Memory B cell (primary cell): Measurements from ENCODE around the gene ZNF579.

ENCODE experiments used
- ATAC-seq: fragments of 150-1000 bp; cut with Tn5 transposase; 2 replicates; pipeline ENCODE4 v1.10.0; 2021; ENCODE audit warnings: low read depth, mild to moderate bottlenecking, moderate library complexity
- DNase-seq, 2 donors: peaks; one replicate each; pipeline ENCODE4 v3.0.0; 2022; ENCODE audit warnings: low spot score in 2 of 2
- H3K27ac Mint-ChIP-seq: one replicate; pipeline ENCODE4 v1.8.0; 2022; ENCODE audit warnings: mild to moderate bottlenecking, moderate library complexity, mixed read lengths
- H3K27me3 Mint-ChIP-seq: one replicate; pipeline ENCODE4 v1.8.0; 2022; ENCODE audit warnings: mixed read lengths
- H3K36me3 Mint-ChIP-seq: one replicate; pipeline ENCODE4 v1.8.0; 2022; ENCODE audit warnings: mild to moderate bottlenecking, mixed read lengths
- H3K4me1 Mint-ChIP-seq: one replicate; pipeline ENCODE4 v1.8.0; 2022; ENCODE audit warnings: mixed read lengths
- H3K4me3 Mint-ChIP-seq: one replicate; pipeline ENCODE4 v1.8.0; 2022; ENCODE audit warnings: mild to moderate bottlenecking, moderate library complexity, mixed read lengths
- H3K9me3 Mint-ChIP-seq: one replicate; pipeline ENCODE4 v1.8.0; 2022; ENCODE audit warnings: mixed read lengths

Gene ZNF579

DNA sequence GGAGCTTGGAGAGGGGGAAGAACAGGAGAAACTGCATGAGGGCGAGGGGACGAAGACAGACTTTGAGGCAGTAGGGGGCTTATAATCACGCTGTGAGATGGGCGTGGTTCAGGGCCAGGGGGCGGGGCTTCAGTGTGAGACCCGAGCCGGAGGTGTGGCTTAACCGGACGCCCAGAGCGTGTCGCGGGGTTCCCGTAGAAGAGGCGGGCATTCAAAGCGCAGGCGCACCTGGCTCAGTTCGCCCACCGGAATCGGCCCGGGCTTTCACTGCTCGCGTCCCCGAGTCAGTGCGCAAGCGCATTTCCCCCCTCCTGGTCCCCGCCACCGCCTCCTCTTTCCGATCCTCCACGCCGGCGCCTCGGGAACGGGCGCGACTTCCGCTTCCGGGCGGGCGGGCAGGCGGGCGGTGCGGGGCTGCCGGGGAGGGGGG, 24.6 kb upstream of the ZNF579 start:
- peak overlapping the region; percentile 86 for H3K27ac Mint-ChIP-seq
- peaks cover 15% of the 10 kb centered on the region for H3K36me3 Mint-ChIP-seq
- peak; percentile 78 for ATAC-seq
- peaks cover 33% of the 10 kb centered on the region for H3K4me1 Mint-ChIP-seq
- H3K4me3 Mint-ChIP-seq, result peak overlapping the region; percentile 86
- DNase-seq, result peak; percentile 91 to 94
- peaks cover 2% of the 10 kb centered on the region for H3K9me3 Mint-ChIP-seq
- no peaks in the 10 kb centered on the region for H3K27me3 Mint-ChIP-seq

DNA sequence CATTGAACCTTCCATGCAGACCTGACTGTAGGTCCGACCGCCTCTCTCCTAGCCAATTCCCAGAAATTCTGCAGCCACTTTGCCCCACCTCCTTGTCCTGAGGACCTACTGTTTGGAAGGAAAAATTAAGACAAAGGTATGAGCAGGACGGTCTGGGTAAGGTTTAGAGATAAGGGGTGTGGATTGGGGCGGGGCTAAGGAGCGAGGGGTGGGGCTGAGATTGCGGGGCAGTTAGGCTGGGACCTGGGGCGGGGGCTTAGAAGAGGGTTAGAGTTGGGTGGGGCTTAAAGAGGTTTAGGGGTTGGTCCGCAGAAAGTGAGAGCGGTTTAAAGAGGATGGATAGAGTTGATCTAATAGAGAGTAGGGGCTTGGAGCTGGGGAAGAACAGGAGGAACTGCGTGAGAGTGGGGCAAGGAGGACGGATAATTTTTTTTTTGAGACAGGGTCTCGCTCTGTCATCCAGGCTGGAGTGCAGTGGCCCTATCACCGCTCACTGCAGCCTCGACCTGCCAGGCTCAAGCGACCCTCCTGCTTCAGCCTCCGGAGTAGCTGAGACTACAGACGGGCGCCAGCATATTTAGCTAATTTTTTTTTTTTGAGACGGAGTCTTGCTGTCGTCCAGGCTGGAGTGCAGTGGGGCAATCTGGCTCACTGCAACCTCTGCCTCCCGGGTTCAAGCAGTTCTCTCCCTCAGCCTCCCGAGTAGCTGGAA, 23.1 kb upstream of the ZNF579 start:
- ATAC-seq (no peak), DNase-seq (no peak)
- peak overlapping the region; percentile 60 for H3K4me3 Mint-ChIP-seq
- H3K27ac Mint-ChIP-seq, result no peak overlapping the region
- H3K9me3 Mint-ChIP-seq, result peaks cover 2% of the 10 kb centered on the region
- peaks cover 8% of the 10 kb centered on the region for H3K36me3 Mint-ChIP-seq
- peaks cover 31% of the 10 kb centered on the region for H3K4me1 Mint-ChIP-seq
- H3K27me3 Mint-ChIP-seq, result no peaks in the 10 kb centered on the region

DNA sequence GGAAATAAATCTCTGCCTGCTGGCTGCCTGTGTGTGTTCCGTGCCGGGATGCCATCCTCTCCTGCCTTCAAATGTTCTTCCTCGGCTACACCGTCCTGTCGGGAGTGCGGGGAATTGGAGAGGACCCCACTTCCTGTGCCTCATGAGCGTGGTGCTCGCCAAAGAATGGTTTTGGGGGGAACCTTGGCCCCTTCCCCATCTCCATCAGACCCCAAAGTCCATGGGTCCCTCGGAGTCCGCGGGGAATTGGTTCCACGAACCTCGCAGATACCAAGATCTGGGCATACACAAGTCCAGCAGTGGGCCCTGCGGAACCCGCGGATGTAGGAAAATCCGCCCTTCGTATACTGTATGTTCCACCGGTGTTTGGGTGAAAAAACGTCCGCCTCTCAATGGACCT, 22.5 kb upstream of the ZNF579 start:
- Mint-ChIP-seq H3K9me3 (peaks cover 4% of the 10 kb centered on the region), H3K4me3 (peak overlapping the region; percentile 60), H3K4me1 (peaks cover 32% of the 10 kb centered on the region), H3K27ac (no peak overlapping the region), H3K27me3 (no peaks in the 10 kb centered on the region), H3K36me3 (peaks cover 12% of the 10 kb centered on the region)
- DNase-seq (no peak), ATAC-seq (no peak)

DNA sequence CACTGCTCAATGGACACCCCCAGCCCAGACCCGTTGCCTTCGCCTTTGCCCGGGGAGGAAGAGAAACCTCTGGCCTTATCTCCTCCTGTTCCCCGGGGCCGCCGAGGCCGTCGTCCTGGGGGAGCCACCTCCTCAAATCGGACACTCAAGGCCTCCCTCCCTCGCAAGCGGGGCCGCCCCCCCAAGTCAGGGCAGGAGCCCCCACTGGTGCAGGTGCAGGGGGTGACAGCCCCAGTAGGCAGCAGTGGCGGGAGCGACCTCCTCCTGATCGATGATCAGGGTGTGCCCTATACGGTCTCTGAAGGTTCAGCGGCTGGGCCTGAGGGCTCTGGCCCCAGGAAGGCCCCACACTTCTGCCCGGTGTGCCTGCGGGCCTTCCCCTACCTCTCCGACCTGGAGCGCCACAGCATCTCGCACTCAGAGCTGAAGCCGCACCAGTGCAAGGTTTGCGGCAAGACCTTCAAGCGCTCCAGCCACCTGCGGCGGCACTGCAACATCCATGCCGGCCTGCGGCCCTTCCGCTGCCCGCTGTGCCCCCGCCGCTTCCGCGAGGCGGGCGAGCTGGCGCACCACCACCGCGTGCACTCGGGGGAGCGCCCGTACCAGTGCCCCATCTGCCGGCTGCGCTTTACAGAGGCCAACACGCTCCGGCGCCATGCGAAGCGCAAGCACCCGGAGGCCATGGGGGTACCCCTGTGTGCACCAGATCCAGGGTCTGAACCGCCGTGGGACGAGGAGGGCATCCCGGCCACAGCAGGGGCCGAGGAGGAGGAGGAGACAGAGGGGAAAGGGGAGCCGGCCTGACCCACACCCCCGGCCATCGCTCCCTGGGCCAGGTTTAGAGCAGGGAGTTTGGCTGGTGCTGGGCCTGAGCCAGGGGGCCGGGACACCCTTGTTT, 21.7 kb upstream of the ZNF579 start:
- Mint-ChIP-seq H3K36me3 (peaks cover 12% of the 10 kb centered on the region), H3K4me3 (peak overlapping the region; percentile 85), H3K4me1 (peaks cover 30% of the 10 kb centered on the region), H3K9me3 (peaks cover 6% of the 10 kb centered on the region), H3K27me3 (no peaks in the 10 kb centered on the region), H3K27ac (no peak overlapping the region)
- no peak for DNase-seq
- ATAC-seq, result no peak

DNA sequence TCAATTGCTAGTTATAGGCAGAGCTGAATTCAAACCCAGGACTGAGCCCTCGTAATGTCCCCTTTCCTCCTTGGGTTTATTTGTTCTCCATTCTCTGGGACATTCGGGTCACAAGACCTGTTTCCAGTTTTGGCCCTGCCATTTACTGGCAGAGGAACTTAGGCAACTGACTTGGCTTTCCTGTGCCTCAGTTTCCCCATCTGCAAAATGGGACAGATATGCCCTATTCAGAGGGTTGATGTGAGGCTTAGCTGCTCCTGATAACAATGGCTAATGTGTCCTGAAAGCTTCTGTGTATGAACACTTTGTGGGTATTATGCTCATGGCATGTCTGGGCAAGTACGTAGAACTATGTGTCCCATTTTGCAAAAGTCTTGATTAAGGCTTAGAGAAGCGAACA, 20.4 kb upstream of the ZNF579 start:
- Mint-ChIP-seq H3K9me3 (peaks cover 6% of the 10 kb centered on the region), H3K27me3 (no peaks in the 10 kb centered on the region), H3K27ac (peak overlapping the region; percentile 58), H3K36me3 (peaks cover 19% of the 10 kb centered on the region), H3K4me1 (peaks cover 25% of the 10 kb centered on the region), H3K4me3 (peak overlapping the region; percentile 85)
- no peak for ATAC-seq
- DNase-seq, result no peak

DNA sequence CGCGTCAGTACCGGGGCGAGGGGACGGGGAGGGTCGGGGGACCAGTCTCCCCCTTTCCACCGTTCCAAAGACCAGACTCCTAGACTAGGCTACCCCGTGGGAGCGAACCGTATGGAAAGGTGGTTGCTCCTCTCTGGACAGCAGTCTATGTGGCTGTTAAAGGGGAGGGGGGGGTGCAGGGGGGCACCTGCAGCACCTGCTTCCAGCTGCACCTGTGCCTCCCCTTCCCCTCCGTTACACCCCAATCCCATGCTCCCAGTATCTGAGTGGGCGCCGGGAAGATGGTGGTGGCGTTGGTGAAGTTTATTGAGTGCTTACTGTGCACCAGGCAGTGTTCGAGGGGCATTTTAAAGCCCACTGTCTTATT, 20.0 kb upstream of the ZNF579 start:
- Mint-ChIP-seq H3K4me1 (peaks cover 22% of the 10 kb centered on the region), H3K9me3 (peaks cover 8% of the 10 kb centered on the region), H3K36me3 (peaks cover 24% of the 10 kb centered on the region), H3K4me3 (peak overlapping the region; percentile 85), H3K27me3 (no peaks in the 10 kb centered on the region), H3K27ac (no peak overlapping the region)
- no peak for ATAC-seq
- DNase-seq, result no peak

DNA sequence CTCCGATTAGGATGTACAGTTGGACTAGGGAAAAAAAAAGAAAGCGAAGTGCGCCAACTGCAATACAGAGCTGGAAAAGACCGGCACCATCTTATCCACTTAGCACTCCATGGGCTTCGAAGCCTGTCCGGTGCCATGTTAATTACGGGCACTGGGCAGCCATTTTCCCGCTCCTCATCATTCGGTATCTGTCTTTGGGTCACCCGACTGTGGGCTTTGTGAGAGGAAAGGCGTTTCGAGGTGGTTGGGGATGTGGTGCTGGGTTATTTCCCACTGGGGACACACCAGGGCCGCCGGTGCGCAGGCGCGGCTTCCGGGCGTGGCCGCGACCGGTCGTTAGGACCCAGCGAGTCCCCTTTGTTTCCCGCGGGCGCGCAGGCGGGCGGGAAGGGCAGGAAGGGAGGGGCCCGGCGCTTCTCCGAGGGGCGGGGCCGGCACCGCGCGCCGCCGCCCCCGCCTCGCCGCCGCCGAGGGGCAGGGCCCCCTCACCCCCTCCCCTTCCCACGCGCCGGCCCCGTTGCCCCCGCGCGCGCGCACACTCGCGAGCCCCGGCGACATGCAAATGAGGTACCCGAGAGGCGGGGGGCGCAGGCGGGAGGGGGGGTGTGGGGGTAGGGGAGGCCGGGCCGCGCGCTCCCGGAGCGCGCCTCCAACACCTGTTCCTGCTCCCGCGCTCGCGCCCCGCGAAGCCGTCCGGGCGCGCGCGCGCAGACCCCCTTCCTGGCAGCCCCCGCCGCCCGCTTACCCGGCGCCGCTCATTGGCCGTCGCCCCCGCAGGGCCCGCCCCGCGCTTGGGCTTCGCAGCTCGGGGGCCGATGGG, 19.4 kb upstream of the ZNF579 start, which contains the start of gene ZNF524:
ZNF524 (plus strand) TSS at position 447 of the 820 bp plus-strand sequence. CDS start 1,825 bp downstream, outside the sequence.
- H3K36me3 Mint-ChIP-seq, result peaks cover 30% of the 10 kb centered on the region
- peaks cover 22% of the 10 kb centered on the region for H3K4me1 Mint-ChIP-seq
- ATAC-seq (peak; percentile 61), DNase-seq (peak; percentile 77 to 91)
- peak within 1 kb of the TSS; percentile 98 for H3K4me3 Mint-ChIP-seq
- peaks cover 8% of the 10 kb centered on the region for H3K9me3 Mint-ChIP-seq
- peak within 1 kb of the TSS; percentile 97 for H3K27ac Mint-ChIP-seq
- H3K27me3 Mint-ChIP-seq, result no peaks in the 10 kb centered on the region

DNA sequence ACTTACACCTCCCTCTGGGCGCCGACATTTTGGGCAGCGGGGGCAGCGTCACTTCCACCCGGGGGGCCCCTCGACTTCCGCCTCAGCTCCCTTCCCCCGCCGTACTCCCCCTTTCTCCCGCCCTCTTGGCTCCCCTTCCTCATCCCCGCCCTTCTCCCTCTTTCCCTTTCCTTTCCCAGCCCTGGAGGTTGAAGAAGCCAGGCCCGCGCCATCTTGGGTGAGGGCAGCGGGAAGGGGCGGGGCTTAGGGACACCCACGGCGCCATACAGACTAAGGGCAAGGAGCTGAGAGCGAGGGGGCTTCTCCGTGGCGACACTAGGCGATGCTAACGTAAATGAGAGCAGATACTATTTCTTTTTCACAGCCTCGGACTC, 18.8 kb upstream of the ZNF579 start, which contains the start of gene FIZ1:
FIZ1 (minus strand) TSS at position 50 of the 374 bp plus-strand sequence. CDS start 1,652 bp downstream, outside the sequence.
- Mint-ChIP-seq H3K9me3 (peaks cover 8% of the 10 kb centered on the region), H3K36me3 (peaks cover 34% of the 10 kb centered on the region), H3K4me1 (peaks cover 18% of the 10 kb centered on the region), H3K27ac (peak within 1 kb of the TSS; percentile 97), H3K4me3 (peak within 1 kb of the TSS; percentile 98), H3K27me3 (no peaks in the 10 kb centered on the region)
- DNase-seq, result peak in 1 of 2 donors; percentile 92
- ATAC-seq, result peak; percentile 67

DNA sequence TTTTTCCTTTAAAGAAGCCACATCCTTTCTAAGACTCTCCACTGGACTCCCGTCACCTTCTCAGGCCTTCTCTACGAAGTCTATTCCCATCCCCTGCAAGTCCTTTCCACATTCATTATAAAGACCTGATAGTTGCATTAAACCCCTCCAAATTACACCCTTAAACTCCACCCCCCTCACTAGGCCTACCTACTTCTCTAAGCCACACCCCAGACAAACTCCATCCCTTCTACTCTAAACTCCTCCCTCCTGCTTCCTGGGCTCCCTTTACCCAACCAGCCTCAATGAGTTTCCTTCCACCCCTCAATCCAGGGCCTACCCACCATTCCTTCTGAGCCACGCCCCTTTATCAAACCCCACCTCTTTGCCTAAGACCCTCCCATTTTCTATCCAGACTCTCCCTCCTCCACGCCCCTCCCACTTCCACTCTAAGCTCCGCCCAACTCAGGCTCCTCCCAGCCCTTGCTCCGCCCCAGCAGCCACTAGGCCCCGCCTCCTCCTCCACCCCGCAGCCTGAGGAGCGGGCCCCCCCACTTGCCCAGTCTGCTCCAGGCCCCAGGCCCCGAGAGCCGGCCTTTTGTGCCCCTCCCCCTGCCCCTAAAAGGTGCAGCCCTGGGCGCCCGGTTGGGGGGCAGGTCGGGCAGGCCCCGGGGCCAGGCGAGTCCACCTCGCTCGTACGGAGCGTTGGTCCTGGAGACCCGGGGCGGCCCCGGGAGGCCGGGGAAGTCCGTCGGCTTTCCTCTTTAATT, 18.2 kb upstream of the ZNF579 start:
- peak; percentile 67 for ATAC-seq
- peak overlapping the region; percentile 97 for H3K27ac Mint-ChIP-seq
- peaks cover 17% of the 10 kb centered on the region for H3K4me1 Mint-ChIP-seq
- no peaks in the 10 kb centered on the region for H3K27me3 Mint-ChIP-seq
- peak; percentile 99 for DNase-seq
- peaks cover 34% of the 10 kb centered on the region for H3K36me3 Mint-ChIP-seq
- H3K4me3 Mint-ChIP-seq, result peak overlapping the region; percentile 98
- peaks cover 8% of the 10 kb centered on the region for H3K9me3 Mint-ChIP-seq

DNA sequence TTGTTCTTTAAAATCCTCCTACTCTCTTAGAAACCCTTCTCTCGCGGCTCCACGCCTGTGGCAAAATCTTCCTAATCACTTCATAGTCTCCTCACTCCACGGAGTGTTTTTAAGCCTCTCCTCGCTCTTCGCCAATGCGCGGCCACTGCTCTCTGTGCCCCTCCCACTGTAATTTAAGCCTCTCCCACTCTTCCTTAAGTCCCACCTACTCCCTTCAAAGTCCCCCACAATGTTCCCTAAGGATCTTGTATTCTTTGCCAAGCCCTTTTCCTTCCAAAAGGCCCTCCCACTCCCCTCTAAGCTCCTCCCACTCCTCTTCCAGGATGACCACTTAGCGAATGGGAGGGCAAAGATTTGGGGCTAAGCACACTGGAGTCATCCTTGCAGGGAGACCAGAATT, 17.4 kb upstream of the ZNF579 start:
- peaks cover 37% of the 10 kb centered on the region for H3K36me3 Mint-ChIP-seq
- H3K27me3 Mint-ChIP-seq, result no peaks in the 10 kb centered on the region
- H3K27ac Mint-ChIP-seq, result no peak overlapping the region
- ATAC-seq (no peak), DNase-seq (no peak)
- no peak overlapping the region for H3K4me3 Mint-ChIP-seq
- peaks cover 17% of the 10 kb centered on the region for H3K4me1 Mint-ChIP-seq
- H3K9me3 Mint-ChIP-seq, result peaks cover 8% of the 10 kb centered on the region

DNA sequence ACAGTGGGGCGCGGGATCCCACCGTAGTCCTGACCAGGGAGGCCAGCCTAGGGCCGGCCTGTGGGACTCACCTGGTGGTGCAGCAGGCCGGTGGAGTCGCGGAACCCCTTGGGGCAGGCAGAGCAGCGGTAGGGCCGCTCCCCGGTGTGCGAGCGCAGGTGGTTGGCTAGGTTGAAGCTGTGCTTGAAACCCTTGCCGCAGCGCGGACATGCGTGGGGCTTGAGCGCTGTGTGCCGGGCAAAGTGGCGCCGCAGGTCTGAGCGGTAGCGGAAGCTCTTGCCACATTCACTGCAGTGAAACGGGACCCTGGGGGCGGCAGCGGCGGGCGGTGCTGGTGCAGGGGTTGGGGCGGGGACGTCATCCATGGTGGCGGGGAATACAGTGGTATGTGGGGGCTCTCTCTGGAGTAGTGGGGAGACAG, 16.9 kb upstream of the ZNF579 start:
- no peaks in the 10 kb centered on the region for H3K27me3 Mint-ChIP-seq
- H3K4me1 Mint-ChIP-seq, result peaks cover 17% of the 10 kb centered on the region
- ATAC-seq (no peak), DNase-seq (no peak)
- H3K36me3 Mint-ChIP-seq, result peaks cover 37% of the 10 kb centered on the region
- no peak overlapping the region for H3K4me3 Mint-ChIP-seq
- no peak overlapping the region for H3K27ac Mint-ChIP-seq
- peaks cover 8% of the 10 kb centered on the region for H3K9me3 Mint-ChIP-seq

DNA sequence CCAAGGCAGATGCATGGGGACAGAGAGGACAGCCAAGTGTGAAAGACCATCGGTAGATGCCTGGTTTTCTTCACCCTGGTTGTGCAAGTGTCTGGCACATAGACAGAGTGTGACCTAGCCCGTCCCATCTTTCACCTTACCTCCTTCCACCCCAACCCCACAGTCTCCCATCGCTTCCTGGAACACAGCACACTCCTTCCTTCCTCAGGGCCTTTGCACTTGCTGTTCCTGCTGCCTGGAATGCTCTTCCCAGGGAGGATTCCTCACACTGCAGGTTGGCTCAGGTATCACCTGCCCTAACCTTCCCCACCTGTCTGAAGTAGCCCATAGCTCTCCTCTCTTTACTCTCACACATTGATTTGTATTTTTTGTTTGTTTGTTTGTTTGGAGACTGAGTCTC, 15.7 kb upstream of the ZNF579 start:
- peaks cover 14% of the 10 kb centered on the region for H3K4me1 Mint-ChIP-seq
- H3K27me3 Mint-ChIP-seq, result no peaks in the 10 kb centered on the region
- peaks cover 8% of the 10 kb centered on the region for H3K9me3 Mint-ChIP-seq
- H3K27ac Mint-ChIP-seq, result no peak overlapping the region
- DNase-seq (no peak), ATAC-seq (no peak)
- peaks cover 40% of the 10 kb centered on the region for H3K36me3 Mint-ChIP-seq
- H3K4me3 Mint-ChIP-seq, result no peak overlapping the region

DNA sequence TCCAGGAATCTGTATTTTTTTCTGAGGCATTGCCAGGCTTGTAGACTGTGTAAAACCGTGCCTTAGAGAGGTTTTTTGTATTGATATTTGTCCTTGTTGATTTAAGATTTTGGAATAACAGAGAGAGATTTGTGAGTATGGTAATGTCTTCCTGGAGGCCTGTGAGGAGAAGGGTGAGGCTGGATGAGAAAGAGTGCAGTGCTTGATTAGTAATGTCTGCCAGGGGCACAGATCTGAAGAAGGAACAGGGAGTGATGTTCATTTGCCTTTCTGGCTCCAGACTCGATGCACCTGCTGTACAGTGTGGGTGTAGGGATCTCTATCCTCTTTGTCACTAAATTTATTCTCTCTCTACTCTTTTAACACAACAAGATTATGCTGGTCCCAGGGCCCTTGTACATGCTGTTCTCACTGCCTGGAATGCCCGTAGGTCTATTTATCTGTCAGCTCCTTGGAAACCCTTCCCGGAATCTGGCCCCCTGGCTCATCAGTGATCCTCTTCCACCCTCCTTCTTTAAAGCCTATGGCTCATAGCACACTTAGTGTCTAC, 14.4 kb upstream of the ZNF579 start:
- peaks cover 8% of the 10 kb centered on the region for H3K9me3 Mint-ChIP-seq
- no peak overlapping the region for H3K4me3 Mint-ChIP-seq
- ATAC-seq (no peak), DNase-seq (no peak)
- peaks cover 42% of the 10 kb centered on the region for H3K36me3 Mint-ChIP-seq
- no peak overlapping the region for H3K27ac Mint-ChIP-seq
- H3K4me1 Mint-ChIP-seq, result peaks cover 11% of the 10 kb centered on the region
- no peaks in the 10 kb centered on the region for H3K27me3 Mint-ChIP-seq
